ENCODE data around the gene BMPR1A. TPM values are rescaled to one million over a fixed set of nuclear protein-coding genes. Genes with fewer than 3 reads are reported as not detected.
"Not testable (repeated sequence)": the region's sequence is repeated elsewhere in the genome, so short reads cannot be mapped to it uniquely, and the experiment has no call there.

BMPR1A gene
- total RNA-seq, 1 experiment from 2014 or later = 35.1 TPM

DNA sequence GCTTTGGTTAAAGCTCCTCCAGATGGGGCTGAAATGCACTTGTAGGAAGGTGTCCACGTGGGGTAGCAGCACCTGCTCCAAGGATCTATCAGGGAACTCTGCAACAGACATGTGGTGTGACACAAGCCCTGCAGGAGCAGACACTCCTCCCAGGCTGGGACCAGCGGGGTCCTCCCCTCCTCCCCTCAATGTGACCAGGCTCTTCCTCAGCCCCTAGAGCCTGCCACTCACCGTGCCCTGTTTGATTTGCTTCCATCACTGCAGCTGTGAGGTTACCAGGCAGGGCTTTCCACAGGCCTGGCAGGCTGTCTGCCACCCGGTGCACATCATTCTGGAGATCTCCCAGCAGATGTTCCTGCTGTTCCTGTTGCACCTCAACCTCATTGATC is 187.6 kb downstream of the BMPR1A start:
- no peaks in the 10 kb centered on the region for H3K27me3 ChIP-seq
- no peaks in the 10 kb centered on the region for H3K36me3 ChIP-seq
- DNase-seq = no peak
- H3K4me3 ChIP-seq = no peak overlapping the region
- no peaks in the 10 kb centered on the region for H3K9me3 ChIP-seq

DNA sequence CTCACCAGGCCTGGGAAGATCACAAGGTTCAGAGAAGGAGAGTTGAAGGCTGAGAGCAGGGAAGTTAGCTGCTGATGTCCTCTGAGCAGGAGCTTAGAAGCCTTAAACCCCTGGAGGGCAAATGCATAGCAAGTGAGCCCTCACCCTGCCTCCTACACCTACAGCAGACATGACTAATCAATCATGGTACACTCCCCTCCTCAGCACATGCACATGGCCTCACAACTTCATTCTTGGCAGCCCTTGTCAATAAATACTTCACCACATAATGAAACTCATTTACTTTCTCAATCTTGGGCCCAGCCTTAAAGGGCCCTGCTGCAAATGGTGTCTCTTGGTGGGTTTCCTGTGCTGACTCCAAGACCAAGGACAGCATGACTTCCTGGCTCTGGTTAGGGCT is 188.1 kb downstream of the BMPR1A start:
- Histone ChIP-seq H3K27me3 (no peaks in the 10 kb centered on the region), H3K36me3 (no peaks in the 10 kb centered on the region), H3K4me3 (no peak overlapping the region), H3K9me3 (no peaks in the 10 kb centered on the region)
- DNase-seq = no peak

DNA sequence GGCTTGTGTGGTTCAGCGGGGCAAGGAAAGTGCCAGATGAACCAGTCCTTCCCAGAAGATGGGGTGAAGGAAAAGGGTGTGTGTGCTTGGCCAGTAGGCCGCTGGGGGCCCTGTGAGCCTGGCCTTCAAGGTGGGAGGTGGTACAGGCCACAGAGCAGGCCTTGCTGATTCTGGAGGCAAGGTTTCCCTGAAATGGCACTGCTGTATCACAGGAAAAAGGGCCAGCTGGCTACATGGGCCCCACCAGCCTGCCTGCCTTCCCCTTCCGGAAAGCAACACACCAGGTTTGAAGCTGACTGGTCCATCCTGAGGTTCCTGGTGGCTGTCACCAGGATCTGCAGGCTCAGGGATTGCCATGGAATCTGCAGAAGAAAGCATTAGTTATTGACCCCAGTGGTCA is 188.5 kb downstream of the BMPR1A start:
- Histone ChIP-seq H3K9me3 (no peaks in the 10 kb centered on the region), H3K27me3 (no peaks in the 10 kb centered on the region), H3K36me3 (no peaks in the 10 kb centered on the region), H3K4me3 (no peak overlapping the region)
- DNase-seq = no peak

DNA sequence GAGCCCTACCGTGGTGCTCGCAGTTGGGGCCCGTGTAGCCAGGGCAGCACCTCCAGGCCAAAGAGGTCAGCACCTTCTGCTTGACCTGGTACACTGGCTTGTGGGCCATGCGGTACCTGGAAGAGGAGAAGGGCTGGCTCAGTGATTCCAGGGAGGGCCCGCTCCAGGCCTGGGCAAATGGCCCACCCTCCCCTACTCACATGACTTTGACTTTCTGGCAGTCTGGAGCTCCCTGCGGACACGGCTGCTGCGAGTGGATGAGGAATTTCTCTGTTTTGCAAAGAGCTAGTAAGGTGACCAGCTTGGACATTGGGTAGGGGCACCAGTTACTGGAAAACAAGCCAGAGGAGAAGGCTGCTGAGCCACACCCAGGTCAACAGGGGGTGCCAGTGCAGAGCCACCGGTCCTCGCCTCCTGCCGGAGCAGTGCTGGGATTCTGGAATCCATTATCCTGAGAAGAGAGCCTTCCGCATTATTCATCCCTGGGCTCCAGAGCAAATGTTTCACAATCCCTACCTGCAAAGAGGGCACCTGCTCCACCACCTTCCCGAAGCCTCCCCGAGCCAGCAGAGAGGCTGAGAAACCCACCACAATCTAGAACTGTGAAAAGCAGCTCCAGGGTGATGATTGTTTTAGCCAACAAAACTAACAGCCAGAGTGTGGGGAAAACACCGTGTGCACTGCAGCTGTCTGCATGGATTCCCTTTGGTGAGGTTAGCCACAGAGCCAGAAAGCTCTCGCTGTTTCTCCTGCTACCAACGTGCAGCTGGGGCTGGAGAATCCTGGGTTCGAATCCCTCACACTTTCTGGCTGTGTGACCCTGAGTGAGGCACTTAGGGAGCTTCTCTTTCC is 189.2 kb downstream of the BMPR1A start:
- Histone ChIP-seq H3K4me3 (no peak overlapping the region), H3K9me3 (no peaks in the 10 kb centered on the region), H3K36me3 (no peaks in the 10 kb centered on the region), H3K27me3 (no peaks in the 10 kb centered on the region)
- DNase-seq = no peak

DNA sequence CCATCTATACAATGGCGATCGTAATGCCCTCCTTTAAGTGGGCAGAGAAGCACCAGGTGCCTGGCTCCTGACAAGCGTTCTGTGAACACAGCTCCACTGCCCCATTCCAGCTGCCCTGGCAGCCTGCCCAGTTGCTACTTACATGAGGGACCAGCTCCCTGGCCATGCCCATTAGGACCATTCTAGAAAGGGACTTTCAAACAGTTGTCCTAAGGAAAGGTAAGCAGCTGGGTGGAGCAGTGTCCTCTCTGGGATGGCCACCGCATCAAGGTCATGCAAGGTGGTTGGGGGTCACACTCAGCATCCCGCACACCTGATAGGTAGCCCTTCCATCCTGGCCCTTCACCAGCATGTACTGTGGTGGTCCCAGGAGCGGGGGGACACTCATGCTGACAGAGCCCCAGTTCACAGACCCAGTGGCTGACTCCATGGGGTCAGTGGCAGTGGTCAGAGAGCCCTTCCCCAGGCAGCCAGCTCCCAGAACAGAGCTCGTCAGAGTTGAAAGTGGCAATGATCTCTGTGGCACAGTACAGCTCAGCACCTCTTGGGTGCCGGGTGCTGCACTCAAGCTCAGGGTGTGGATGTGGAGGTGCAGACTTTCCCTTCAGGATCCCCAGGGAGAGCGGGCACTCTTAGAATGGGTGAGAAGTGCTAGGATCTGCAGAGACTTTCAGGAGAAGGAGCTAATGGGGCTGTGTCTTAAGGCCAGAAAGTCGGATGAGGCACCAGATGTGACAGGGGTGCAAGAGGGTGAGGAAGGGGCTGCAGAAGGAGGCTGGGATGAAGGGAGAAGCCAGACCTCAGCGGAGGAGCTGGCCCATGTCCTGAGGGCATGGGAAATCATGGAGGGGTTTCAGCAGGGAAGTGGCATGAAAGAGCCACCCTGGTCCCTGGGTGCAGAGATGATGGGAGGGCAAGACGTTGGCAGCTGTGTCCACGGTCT is 190.1 kb downstream of the BMPR1A start:
- H3K4me3 ChIP-seq = no peak overlapping the region
- no peak for DNase-seq
- no peaks in the 10 kb centered on the region for H3K36me3 ChIP-seq
- no peaks in the 10 kb centered on the region for H3K27me3 ChIP-seq
- no peaks in the 10 kb centered on the region for H3K9me3 ChIP-seq

DNA sequence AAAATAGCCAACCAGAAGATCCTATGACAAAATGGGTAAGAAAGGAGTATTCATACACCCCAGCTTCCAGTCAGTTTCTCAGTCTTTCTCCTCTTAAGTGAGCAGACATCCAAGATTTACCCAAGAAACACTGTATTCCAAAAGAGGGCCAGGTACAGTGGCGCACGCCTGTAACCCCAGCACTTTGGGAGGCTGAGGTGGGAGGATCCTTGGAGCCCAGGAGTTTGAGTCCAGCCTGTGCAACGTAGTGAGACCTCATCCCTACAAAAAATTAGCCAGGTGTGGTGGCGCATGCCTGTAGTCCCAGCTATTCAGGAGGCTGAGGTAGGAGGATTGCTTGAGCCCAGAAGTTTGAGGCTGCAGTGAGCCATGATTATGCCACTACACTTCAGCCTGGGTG is 191.4 kb downstream of the BMPR1A start:
- not testable (repeated sequence) for H3K36me3 ChIP-seq, H3K4me3 ChIP-seq, H3K9me3 ChIP-seq, DNase-seq, H3K27me3 ChIP-seq

DNA sequence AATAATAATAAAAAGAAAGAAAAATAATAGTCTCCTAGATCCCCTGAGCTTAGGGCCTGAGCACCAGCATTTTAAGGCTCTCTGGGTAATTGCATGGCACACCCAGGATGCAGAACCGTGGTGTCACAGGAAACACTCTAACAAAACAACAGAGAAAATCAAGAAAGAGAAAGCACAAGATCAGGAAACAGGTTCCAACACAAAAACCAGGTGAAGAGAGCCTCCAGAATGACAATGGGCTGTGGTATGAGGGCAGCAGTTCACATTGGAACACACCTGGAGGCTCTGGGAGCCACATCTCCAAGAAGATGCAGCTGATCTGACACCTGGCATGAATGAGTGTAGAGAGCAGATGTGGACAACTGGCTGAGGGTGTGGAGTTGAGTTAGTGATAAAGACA is 193.9 kb downstream of the BMPR1A start:
- no peaks in the 10 kb centered on the region for H3K9me3 ChIP-seq
- no peaks in the 10 kb centered on the region for H3K36me3 ChIP-seq
- H3K4me3 ChIP-seq = no peak overlapping the region
- no peak for DNase-seq
- no peaks in the 10 kb centered on the region for H3K27me3 ChIP-seq

DNA sequence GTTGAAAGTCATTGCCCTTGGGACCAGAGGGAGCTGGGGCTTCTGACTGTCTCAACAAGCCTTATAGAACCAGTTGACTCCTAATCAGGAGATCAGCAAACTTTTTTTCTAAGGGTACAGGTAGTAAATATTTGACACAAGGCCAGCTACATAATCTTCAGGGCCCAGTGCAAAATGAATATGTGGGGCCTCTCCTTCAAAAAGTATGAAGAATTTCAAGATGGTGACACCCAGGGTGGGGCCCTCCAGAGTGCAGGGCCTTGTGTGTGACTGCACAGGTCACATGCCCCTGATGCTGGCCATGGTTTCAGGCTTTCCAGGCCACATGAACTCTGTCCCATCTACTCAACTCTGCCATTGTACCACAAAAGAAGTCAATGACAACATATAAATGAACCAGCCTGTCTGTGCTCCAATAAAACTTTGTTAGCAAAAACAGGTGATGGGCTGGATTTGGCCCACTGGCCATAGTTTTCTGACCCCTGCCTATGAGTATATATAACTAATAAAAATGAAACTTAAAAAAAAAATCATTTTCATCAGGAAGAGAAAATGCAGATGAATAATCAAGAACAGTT is 194.9 kb downstream of the BMPR1A start:
- no peaks in the 10 kb centered on the region for H3K27me3 ChIP-seq
- no peak overlapping the region for H3K4me3 ChIP-seq
- no peak for DNase-seq
- no peaks in the 10 kb centered on the region for H3K36me3 ChIP-seq
- no peaks in the 10 kb centered on the region for H3K9me3 ChIP-seq

DNA sequence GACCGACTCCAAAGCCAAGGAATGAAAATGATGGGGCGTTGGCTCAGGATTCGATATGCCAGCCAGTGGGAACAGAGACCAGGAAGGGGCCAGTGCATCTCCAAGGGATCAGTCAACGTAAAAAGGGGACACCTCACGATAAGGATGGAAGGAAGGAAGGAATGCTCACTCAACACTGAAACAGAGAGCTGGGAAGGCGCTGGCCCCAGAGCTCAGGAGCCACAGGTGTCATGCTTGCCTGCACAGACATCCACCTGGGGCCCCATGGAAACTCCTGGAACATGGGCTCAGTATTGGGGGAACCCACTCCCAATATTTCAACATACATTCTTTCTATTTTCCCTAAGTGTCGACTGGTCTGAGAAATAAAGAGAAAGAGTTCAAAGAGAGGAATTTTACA is 195.7 kb downstream of the BMPR1A start:
- DNase-seq = no peak
- no peaks in the 10 kb centered on the region for H3K9me3 ChIP-seq
- no peaks in the 10 kb centered on the region for H3K27me3 ChIP-seq
- H3K4me3 ChIP-seq = no peak overlapping the region
- no peaks in the 10 kb centered on the region for H3K36me3 ChIP-seq

DNA sequence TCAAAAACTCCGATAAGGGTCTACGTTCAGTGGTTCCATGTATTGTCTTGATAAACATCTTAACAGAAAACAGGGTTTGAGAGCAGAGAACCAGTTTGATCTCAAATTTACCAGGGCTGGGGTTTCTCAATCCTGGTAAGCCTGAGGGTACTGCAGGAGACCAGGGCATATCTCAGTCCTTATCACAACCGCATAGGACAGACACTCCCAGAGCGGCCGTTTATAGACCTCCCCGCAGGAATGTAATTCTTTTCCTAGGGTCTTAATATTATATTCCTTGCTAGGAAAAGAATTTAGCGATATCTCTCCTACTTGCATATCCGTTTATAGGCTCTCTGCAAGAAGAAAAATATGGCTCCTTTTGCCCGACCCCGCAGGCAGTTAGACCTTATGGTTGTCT is 196.3 kb downstream of the BMPR1A start:
- not testable (repeated sequence) for H3K27me3 ChIP-seq, DNase-seq

DNA sequence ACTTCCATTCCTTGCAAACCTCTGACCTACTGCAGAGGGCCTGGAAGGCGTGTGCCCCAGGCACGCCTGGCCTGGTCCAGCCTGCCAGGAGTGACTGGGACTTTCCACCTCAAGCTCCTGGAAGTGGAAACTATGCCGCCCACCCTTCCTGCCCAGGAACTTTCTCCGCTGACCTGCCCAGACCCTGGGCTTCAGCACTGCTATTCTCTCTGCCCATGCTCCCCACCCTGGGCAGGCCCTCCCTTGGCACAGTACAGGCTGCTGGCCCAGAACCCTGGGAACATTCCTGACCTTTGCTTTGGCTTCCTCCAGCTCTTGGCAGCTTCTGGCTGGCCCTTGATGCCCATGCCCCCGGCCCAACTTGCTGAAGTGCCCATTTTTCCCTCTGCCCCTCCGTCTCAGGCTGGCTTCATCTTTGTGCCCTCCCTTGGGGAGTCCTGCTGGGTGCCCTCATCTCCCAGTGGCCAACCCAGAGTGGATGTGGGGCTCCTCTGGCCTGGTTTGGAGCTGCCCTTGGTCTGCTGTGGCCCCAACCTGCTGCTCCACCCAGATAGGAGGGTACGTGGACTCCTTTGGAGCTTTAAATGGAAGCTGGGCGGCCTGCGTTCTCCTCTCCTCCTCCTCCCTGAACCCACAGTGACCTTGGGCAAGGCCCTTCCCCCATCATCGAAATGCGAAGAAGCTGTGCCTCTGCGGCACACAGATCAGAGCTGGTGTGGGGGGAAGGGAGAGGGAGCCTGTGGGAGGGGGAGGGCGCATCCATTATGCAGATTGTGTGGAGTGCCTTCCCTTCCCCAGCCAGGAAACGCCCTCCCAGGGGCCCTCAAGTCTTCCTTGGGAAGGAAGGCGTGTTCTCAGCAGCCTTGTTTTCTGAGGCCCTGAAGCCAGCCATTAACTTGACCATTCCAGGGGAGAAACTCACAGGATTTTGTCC is 197.6 kb downstream of the BMPR1A start:
- no peak overlapping the region for H3K4me3 ChIP-seq
- H3K27me3 ChIP-seq = no peaks in the 10 kb centered on the region
- no peaks in the 10 kb centered on the region for H3K9me3 ChIP-seq
- DNase-seq = peak; percentile 87
- no peaks in the 10 kb centered on the region for H3K36me3 ChIP-seq

More for the DNA sequence above, 196.3 kb downstream of the BMPR1A start:
- H3K9me3 ChIP-seq, H3K36me3 ChIP-seq, H3K4me3 ChIP-seq: not testable (repeated sequence)

DNA sequence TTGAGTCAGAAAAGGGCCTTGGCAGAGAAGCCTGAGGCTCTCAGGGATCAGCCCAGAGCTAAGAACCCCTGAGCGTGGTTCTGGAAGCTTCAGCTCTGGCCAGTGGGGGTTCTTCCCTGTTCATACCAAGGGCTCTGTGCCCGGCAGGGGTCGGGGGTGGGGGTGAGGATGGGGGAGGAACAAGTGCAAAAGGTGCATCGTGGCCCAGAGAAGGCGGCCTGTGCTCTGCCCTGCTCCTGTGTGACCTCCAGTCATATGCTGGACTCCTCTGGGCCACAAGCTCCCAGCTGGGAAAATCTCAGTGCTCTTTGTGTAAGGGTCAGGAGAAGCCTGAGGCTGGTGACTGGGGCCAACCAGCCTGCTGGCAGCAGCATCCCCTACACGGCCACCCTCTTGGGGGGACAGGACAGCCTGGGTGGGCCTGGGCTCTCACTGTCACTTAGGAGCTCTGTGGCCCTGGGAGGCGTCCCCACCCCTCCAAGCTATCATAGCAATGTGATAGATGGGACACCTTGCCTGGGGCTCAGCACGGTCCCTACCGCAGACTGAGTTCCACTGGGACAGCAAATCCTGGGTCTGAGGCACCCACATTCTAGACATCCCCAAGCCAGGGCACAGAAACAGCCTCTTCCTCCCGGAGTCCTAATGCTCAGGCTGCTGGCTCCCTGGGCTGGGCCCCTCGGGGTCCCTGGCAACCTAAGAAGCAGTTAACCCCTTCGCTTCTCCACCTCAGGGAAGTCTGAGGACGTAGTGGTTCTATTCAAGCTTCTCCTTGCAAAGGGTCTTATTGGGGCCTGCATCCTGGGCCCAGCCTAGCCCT is 198.5 kb downstream of the BMPR1A start:
- DNase-seq = no peak
- H3K9me3 ChIP-seq = no peaks in the 10 kb centered on the region
- H3K4me3 ChIP-seq = no peak overlapping the region
- no peaks in the 10 kb centered on the region for H3K27me3 ChIP-seq
- no peaks in the 10 kb centered on the region for H3K36me3 ChIP-seq

DNA sequence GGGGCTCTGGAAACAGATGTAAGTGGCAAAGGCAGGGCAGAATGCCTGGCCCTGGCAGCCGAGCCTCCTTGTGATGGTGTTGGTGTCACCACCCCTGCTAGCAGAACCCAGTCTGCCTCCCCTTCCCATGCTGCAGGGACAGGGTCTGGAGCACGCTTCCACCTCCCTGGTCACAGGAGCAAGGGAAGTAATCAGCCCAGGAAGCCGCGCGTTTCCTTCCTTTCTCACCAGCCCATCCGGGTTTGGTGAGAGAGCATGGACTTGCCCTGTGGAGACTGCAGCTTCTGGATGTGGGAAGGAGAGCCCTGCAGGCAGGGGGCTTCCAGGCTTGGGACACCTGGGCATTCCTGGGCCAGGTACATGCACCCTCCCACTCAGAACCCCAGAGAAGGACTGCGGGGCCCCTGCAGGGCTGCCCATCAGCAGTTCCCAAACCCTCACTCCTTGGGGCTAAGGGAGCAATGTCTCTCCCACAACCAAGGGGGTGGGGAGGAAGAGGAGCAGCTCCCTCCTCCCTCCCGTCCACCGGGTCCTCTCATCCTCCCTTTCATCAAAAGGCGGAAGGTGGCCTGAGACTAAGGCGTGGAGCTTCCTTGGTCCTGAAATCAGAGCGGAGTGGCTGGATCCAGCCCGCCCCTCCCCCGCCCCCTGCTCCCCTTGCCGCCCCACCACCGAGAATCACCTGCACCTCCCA is 199.2 kb downstream of the BMPR1A start:
- H3K27me3 ChIP-seq = no peaks in the 10 kb centered on the region
- no peaks in the 10 kb centered on the region for H3K9me3 ChIP-seq
- H3K4me3 ChIP-seq = no peak overlapping the region
- no peak for DNase-seq
- H3K36me3 ChIP-seq = no peaks in the 10 kb centered on the region

DNA sequence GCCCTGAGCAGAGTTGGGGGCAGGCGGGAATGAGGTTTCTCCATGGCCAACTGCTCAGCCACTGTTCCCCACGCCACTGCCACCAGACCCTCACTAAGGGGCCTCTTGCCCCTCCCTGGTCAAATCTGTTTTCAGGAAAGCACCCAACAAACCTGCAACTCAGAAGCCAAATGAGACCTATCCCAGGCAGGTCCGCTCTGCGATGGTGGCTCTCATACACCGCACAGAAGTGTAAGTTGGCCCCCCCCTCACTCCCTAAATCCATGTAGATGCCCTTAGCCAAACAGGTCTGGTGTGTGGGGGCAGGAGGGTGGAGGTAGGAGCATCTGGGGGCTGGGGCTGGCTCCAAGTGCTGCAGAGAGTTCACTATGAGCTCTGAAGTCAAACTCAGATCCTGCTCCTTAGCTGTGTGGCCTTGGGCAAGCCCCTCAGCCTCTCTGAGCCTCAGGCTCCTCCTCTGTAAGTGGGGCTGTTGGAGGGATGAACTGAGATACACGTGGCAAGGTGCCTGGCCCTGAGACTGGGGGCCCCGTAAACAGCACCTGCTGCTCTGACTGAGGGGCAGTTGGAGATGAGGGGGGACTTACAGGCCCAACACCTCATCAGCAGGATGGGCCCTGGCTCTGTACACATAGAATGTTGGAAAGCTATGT is 199.9 kb downstream of the BMPR1A start:
- no peaks in the 10 kb centered on the region for H3K36me3 ChIP-seq
- no peaks in the 10 kb centered on the region for H3K9me3 ChIP-seq
- no peaks in the 10 kb centered on the region for H3K27me3 ChIP-seq
- DNase-seq = no peak
- H3K4me3 ChIP-seq = no peak overlapping the region
